Right forelimb (tissue), 1 donor: ENCODE results near the gene UBR7.

Source experiments
- DNase-seq: peaks from one replicate; pipeline ENCODE4 v3.0.0-alpha.2; 2018

The UBR7 gene

DNA sequence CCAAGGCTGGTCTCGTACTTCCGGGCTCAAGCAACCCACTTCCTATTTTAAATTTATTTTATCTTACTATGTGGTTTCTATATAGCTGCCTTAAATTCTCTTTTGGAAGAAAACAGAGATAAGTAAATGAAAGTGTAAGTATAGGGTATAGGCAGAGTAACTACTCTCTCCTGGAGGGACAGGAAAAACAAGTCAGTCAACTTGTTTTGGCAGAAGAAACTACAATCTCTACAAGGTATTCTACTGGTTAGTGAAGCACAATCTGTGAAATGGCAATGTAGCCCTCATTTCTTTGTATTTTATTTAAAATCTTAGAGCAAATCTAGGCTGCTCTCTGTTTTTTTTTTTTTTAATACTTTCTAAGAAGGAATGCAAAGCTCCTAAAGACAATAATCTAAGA is 55.4 kb downstream of the UBR7 start:
- DNase-seq: no peak

GRCh38 chr14:93263416-93263815 is 56.4 kb downstream of the UBR7 start:
- DNase-seq: no peak

DNA sequence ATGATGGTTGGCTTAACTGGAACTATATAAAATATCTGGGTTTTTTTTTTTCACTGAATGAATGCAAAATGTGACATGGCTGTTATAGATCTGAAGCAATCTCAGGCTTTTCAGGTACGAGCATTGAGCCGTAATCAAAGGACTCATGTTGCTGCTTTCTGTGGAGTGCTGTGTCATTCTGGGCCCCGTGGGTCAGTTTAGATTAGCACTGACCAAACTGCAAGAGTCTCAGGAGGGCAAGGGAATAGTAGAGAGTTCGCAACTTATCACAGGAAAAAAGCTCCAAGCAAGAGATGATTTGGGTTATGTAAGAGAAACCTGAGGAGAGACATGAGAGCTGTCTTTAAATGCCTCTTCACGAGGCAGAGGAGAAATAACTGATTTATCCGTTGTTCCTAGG is 59.1 kb downstream of the UBR7 start:
- no peak for DNase-seq

- no peak for DNase-seq
Observed at GRCh38 chr14:93267149-93267711, 60.2 kb downstream of the UBR7 start.

GRCh38 chr14:93268406-93268805 is 61.4 kb downstream of the UBR7 start:
- DNase-seq: no peak

DNA sequence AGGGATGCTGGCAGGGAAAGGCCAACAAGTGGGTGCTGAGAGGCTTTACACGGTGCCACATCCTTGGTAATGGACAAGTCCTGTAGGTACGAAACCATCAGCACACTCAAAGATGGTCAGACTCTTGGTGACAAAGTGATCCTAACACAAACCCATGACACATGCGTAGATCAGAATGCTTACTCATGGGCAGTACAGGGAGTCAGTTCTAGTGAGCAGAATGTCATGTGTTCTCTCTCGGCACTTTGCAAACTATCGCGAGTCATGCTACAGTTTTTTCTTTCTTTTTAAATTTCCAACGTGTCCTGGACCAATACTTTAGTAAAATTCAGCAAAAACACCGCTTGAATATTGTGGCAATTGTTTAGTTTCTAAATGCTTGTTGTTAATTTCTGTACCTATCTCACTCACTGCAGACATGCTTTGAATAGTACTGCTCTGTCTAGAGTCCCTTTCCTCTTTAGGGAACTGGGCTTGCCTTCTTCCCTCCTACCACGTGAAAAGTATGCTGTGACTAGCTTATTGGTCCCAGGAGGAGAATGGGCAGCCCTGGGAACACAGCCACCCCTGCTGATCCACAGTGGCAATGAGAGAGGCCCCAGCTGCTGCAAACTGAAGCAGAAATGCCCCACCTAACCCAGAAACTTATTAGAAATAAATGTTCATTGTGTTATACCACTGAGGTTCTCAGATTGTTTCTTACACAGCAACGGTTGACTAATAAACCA is 62.4 kb downstream of the UBR7 start:
- DNase-seq: no peak

GRCh38 chr14:93271111-93271510 is 64.1 kb downstream of the UBR7 start:
- DNase-seq: no peak

GRCh38 chr14:93274055-93274806 is 67.2 kb downstream of the UBR7 start:
- no peak for DNase-seq

DNA sequence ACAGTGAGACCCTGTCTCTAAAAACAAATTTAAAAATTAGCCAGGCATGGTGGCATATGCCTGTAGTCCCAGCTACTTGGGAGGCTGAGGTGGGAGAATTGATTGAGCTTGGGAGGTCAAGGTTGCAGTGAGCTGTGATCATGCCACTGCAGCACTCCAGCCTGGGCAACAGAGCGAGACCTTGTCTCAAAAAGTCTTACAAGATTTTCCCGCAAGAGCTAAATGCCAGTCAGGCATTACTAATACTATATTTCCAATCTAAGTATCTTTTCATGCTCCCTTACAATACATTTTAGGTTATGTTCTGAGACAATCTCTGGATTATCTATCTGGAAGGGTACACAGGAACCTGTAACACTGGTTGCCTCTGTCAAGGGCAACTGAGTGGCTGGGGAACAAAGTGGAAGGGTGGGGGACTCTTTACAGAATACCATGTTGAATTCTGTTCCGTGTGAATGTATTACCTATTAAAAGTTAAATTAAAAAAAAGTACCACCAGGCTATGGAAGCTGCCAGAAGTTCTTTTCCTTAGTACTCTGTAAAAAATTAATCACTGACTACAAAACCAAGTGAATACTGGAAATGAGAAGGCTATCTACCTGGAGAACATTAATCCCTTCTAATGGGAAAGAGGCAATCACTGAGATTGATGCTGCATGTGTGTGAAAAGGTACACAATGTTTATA is 69.1 kb downstream of the UBR7 start:
- DNase-seq: no peak
